Central memory CD8-positive, alpha-beta T cell (primary cell): ENCODE measurements around the gene PSORS1C2.

Experiments used
- ATAC-seq: fragments of 150-1000 bp; cut with Tn5 transposase; replicated peaks from 2 replicates; pipeline ENCODE4 v1.10.0; 2022; ENCODE audit warnings: mild to moderate bottlenecking, moderate FRiP score, moderate number of reproducible peaks; ENCODE audit not compliant: poor library complexity, severe bottlenecking; ENCODE audit errors: extremely low read depth
- DNase-seq, 2 donors: peaks; one replicate each; pipeline ENCODE4 v3.0.0; 2021; ENCODE audit warnings: low spot score in 2 of 2
- H3K27ac Mint-ChIP-seq: one replicate; pipeline ENCODE4 v1.8.0; 2022; ENCODE audit warnings: low read depth, mild to moderate bottlenecking, moderate library complexity, mixed read lengths
- H3K27me3 Mint-ChIP-seq: one replicate; pipeline ENCODE4 v1.8.0; 2022; ENCODE audit warnings: mixed read lengths
- H3K36me3 Mint-ChIP-seq: one replicate; pipeline ENCODE4 v1.8.0; 2022; ENCODE audit warnings: mild to moderate bottlenecking, moderate library complexity, mixed read lengths; ENCODE audit not compliant: insufficient read depth
- H3K4me1 Mint-ChIP-seq: one replicate; pipeline ENCODE4 v1.8.0; 2022; ENCODE audit warnings: mixed read lengths
- H3K4me3 Mint-ChIP-seq: one replicate; pipeline ENCODE4 v1.8.0; 2022; ENCODE audit warnings: mild to moderate bottlenecking, moderate library complexity, mixed read lengths
- H3K9me3 Mint-ChIP-seq: one replicate; pipeline ENCODE4 v1.8.0; 2022; ENCODE audit warnings: mixed read lengths

Gene PSORS1C2

DNA sequence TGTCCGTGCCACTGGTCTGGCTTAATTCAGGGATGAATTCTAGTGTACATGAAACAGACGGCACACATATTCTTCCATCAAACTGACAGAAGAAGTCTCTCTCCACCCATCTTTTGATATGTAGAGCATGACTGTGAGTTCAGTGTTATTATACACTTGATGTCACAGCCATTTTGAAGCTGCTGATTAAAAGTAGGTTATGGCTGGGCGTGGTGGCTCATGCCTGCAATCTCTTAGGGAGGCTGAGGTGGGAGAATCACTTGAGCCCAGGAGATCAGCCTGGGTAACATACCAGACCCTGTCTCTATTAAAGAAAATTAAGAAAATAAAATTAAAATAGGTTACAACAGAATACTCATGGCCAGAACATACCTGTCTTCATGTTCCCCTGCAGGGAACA is 47.2 kb downstream of the PSORS1C2 start:
- DNase-seq (no peak), ATAC-seq (no peak)
- Mint-ChIP-seq H3K36me3 (peaks cover 4% of the 10 kb centered on the region), H3K9me3 (no peaks in the 10 kb centered on the region), H3K4me3 (no peak overlapping the region), H3K4me1 (peaks cover 33% of the 10 kb centered on the region), H3K27me3 (peaks cover 12% of the 10 kb centered on the region), H3K27ac (no peak overlapping the region)

GRCh38 chr6:31090973-31091364 is 47.9 kb downstream of the PSORS1C2 start:
- peaks cover 27% of the 10 kb centered on the region for H3K4me1 Mint-ChIP-seq
- H3K27ac Mint-ChIP-seq, result no peak overlapping the region
- peaks cover 4% of the 10 kb centered on the region for H3K36me3 Mint-ChIP-seq
- peaks cover 13% of the 10 kb centered on the region for H3K27me3 Mint-ChIP-seq
- H3K4me3 Mint-ChIP-seq, result no peak overlapping the region
- ATAC-seq (no peak), DNase-seq (no peak)
- H3K9me3 Mint-ChIP-seq, result no peaks in the 10 kb centered on the region

DNA sequence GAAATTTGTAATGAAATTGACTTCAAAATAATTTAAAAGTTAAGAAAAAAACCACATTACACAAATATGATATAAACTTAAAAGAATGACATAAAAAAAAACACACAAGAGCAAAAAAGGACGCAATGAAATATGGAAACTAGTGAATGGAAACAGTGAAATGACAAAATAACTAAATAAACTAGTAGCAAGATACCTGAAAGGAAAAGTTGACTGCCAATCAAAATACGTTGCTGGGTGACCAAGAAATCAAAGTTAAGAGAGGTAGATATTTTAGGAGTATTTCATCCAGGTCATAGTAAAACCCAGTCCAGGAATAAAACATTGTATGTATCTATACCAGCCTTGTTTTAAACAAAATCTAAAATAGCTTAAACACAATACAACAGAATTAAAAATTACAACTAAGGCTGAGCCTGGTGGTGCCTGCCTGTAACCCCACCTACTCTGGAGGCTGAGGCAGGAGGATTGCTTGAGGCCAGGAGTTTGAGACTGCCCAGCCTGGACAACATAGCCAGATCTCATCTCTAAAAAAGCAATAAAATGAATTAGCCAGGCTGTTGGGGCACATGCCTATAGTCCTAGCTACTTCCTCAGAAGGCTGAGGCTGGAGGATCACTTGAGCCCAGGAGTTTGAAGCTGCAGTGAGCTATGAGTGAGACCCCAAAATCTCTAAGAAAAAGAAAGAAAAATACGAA is 48.4 kb downstream of the PSORS1C2 start:
- no peak overlapping the region for H3K4me3 Mint-ChIP-seq
- no peak overlapping the region for H3K27ac Mint-ChIP-seq
- no peaks in the 10 kb centered on the region for H3K9me3 Mint-ChIP-seq
- ATAC-seq, result no peak
- H3K27me3 Mint-ChIP-seq, result peaks cover 18% of the 10 kb centered on the region
- peaks cover 4% of the 10 kb centered on the region for H3K36me3 Mint-ChIP-seq
- DNase-seq, result no peak
- peaks cover 23% of the 10 kb centered on the region for H3K4me1 Mint-ChIP-seq
